Activated CD4-positive, alpha-beta T cell treated with anti-CD3 and anti-CD28 coated beads for 1 hour (primary cell): Measurements from ENCODE around the gene SPRYD4.
"Not testable (repeated sequence)": the region's sequence is repeated elsewhere in the genome, so short reads cannot be mapped to it uniquely, and the experiment has no call there.

Experiments
- DNase-seq: peaks from one replicate; pipeline ENCODE4 v3.0.0-alpha.2; 2020

SPRYD4 gene

GRCh38 chr12:56468216-56469006, at the start of gene SPRYD4:
SPRYD4 (plus strand) TSS chr12:56468578; CDS start chr12:56468592, 14 bp downstream.
- peak; percentile 94 for DNase-seq

DNA sequence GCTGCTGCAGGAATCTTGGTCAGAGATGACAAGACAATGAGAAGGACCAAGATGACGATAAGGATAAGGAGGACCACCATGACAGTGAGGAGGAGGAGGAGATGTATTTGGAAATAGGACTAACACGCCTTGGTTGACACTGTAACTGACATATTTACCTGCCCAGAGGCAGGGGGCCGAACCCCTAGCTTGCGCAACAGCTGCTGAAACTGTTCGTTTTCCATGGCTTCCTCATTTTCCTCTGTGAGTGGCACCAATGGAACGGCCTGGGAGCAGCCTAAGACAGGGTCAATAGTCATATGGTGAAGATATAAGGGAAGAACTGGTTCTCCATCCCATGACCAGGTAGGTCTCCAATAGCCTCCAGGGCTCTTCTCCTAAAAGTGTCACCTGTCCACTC, 48.0 kb upstream of the SPRYD4 start:
- no peak for DNase-seq

DNA sequence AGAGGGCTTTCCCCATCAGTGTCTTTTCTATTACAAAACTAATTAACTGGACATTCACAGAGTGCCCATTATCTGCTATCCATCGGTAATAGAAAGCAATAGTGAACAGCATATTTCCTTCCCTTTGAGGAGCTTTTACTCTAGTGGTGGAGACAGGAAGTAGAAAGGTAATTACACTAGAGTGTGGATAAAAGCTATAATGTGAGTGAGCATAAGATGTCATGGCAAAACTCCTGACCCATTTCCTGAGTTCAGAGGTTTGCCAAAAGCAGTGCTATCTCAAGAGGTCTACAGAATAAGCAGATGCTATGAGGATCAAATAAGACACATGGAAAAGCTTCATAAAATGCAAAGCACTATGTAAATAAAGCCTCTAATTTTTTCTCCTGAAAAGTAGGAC, 43.2 kb upstream of the SPRYD4 start:
- no peak for DNase-seq

DNA sequence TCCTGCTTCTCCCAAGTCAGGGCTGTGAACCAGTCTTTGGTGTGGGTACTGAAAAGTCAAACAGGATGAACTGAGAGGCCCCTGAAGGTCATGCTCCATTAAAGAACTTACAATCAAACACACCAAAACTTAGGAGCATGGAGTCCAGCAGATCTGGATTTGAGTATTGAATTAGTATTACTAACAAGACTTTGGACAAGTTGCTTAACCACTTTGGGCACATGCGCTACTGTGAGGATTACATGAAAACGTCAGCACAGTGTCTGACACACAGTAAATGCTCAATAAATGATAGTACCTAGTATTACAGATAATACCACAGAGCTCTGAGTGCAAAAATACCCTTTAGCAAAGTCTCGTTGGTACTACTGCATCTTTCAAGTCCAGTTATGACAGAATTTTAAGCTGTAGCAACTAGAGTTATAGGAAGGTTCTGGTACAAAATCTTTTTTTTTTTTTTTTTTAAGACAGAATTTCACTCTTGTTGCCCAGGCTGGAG, 42.4 kb upstream of the SPRYD4 start:
- DNase-seq, result no peak

GRCh38 chr12:56431288-56431687, 37.1 kb upstream of the SPRYD4 start:
- DNase-seq, result no peak

- DNase-seq, result no peak
Measured at GRCh38 chr12:56431850-56432249, 36.5 kb upstream of the SPRYD4 start.

DNA sequence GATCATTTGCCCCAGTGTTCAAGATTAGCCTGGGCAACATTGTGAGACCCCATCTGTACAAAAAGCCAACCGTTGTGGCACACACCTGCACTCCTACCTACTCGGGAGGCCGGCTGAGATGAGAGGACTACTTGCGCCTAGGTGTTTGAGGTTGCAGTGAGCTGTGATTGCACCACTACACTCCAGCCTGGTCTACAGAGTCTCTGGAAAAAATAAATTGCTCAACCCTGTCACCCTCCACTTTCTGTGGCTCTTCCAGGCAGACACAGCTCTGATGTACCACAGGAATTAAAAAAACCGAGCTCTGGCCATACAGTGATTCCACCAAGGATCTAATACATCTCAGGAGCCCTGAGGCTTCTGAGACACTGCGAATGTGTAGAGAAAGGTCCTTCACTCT, 33.5 kb upstream of the SPRYD4 start:
- DNase-seq, result no peak

- DNase-seq, result no peak
Measured at GRCh38 chr12:56437430-56438176, 30.8 kb upstream of the SPRYD4 start.

- not testable (repeated sequence) for DNase-seq
Measured at GRCh38 chr12:56443208-56443607, 25.2 kb upstream of the SPRYD4 start.

GRCh38 chr12:56448860-56449621, 19.3 kb upstream of the SPRYD4 start, which contains the start of gene TIMELESS:
TIMELESS (minus strand) TSS chr12:56449426; CDS start chr12:56434170, 15,256 bp downstream.
- DNase-seq, result peak; percentile 75

DNA sequence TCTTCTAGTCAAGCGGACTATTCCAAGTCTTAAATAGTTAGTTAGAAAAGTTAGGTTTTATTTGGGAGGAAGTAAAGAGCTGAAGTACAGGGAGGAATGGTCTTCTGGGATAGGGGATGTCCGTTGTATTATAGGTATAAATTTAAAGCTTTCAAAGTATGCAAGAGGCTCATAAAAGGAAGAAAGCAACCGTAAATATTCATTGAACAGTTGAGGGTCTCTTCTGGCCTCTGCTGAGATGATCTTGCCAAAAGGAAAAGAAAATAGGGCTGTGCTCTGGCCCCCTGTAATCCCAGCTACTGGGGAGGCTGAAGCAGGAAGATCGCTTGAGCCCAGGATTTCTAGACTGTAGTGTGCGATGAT, 18.8 kb upstream of the SPRYD4 start:
- no peak for DNase-seq

DNA sequence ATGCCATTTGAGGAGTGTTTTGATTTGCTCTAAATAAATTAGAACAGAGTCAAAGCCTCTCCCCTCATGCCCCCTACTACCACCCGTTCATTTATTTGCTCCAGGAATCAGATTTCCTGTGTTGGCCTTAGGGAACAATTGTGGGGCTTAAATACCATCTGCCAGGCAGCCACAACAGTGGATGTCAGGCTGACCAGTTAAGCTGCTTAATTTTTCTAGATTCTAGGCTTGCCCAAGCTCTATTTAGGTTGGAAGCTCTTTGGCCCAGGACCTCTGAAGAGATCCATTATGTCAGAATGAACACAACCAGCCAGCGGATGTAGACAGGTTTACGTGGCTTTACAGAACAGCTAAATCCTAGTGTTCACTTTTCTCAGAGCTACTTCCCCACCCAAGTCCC, 18.1 kb upstream of the SPRYD4 start:
- no peak for DNase-seq

GRCh38 chr12:56451147-56451546, 17.2 kb upstream of the SPRYD4 start:
- DNase-seq, result no peak

GRCh38 chr12:56454557-56454956, 13.8 kb upstream of the SPRYD4 start, which contains the start of gene MIP:
MIP (minus strand) TSS chr12:56454657; CDS start chr12:56454613, 44 bp downstream.
- no peak for DNase-seq

DNA sequence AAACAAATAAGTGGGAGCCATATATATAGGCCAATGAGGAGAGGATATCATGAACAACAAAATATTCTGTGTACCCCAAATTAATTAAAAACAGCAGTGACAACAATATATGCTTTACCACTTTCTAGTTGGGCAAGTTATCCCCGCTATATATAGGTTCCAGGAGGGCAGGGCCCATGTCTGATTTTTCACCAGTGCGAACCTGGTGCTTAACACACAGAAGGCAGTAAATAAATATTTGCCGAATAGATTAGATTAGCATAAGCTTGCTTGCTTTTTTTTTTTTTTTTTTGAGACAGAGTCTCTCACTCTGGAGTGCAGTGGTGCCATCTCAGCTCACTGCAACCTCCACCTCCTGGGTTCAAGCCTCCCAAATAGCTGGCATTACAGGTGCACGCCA, 10.6 kb upstream of the SPRYD4 start:
- DNase-seq, result no peak

- DNase-seq, result no peak
Measured at GRCh38 chr12:56461235-56462159, 6.9 kb upstream of the SPRYD4 start.

DNA sequence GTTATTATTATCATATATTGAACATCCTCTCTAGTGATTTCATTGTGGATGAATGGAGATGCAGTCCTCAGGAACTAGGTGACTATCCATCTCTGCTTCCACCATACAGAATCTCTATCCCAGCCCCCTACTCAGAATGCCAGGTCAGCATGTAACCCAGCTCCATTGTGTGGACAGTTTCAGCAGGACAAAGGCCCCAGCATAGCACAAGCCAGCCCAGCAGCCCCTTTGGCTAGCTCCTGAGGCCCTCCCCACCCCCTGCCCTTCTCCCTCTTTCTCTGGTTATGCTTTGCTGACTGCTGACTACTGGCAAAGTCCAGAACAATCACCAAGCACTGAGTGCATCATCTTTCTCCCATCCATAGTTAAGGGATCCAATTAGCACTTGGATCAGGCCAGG, 5.8 kb upstream of the SPRYD4 start:
- no peak for DNase-seq

DNA sequence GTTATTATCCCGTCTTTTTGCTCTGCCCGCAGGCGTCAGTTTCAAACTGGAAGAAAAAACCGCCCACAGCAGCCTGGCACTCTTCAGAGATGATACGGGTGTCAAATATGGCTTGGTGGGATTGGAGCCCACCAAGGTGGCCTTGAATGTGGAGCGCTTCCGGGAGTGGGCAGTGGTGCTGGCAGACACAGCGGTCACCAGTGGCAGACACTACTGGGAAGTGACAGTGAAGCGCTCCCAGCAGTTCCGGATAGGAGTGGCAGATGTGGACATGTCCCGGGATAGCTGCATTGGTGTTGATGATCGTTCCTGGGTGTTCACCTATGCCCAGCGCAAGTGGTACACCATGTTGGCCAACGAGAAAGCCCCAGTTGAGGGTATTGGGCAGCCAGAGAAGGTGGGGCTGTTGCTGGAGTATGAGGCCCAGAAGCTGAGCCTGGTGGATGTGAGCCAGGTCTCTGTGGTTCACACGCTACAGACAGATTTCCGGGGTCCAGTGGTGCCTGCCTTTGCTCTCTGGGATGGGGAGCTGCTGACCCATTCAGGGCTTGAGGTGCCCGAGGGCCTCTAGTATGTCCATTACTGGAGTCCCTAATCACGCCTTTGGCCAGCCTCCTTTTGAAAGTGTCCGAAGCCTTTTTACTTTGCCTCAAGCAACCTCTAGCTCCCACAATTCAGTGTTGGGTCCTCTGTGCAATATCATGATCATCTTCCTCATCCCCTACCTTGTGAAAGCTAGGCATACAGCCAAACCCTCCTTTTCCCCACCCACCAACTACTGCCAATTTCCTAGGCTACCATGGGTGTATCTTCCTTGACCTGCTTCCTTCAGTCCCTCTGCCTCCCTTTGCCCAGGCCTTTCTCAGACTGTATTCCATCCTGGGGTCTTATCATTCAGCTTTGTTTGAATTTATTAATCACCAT, 891 bp downstream of the SPRYD4 start:
- no peak for DNase-seq

GRCh38 chr12:56474389-56474788, 6.0 kb downstream of the SPRYD4 start:
- DNase-seq, result no peak

DNA sequence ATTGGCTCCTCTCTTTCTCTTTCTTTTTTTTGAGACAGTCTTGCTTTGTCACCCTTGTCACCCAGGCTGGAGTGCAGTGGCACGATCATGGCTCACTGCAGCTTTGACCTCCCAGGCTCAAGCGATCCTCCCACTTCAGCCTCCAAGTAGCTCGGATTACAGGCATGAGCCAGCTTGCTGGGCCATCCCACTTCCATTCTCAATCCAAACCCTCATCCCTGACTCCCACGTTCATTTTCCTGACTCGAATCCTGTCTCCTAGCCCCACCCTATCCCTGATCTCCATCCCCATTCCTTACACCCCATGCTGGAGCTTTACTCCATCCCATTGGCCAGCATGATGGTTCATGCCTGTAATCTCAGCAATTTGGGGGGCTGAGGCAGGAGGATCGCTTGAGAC, 7.8 kb downstream of the SPRYD4 start:
- DNase-seq, result no peak

DNA sequence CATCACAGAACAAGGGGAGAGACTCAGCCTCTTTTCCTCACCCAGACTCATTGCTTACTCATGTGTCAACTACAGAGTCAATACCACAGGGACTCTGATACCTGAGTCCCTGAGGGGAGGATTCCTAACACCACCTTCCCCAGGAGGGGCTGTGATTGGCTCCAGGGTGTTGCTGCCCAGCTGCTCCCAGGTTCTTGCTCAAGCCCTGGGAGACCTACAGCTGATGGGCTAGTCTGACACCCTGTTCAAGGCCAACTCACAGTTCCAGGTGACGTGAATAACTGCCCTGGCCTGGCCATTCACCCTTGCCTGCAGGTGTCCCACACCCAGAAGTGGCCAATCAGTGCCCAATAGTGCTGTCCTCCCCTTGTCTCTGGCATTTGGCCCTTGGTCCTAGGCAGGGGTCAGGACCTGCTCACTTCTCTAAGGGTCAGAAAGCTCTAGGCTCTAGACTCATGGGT, 8.6 kb downstream of the SPRYD4 start:
- no peak for DNase-seq
